WERI-Rb-1 (cell line): Measurements from ENCODE around the gene KRTAP22-2.

ENCODE experiments used
- DNase-seq: peaks from one replicate; pipeline ENCODE4 v3.0.0-alpha.2; 2020
- H3K27ac ChIP-seq: fragments of 250-450 bp; sonication (Bioruptor Pico); 2 replicates; pipeline ENCODE4 v1.5.1; 2020; ENCODE audit warnings: mild to moderate bottlenecking, moderate library complexity
- H3K27me3 ChIP-seq: fragments of 250-450 bp; sonication (Bioruptor Pico); 2 replicates; pipeline ENCODE4 v1.5.1; 2021; ENCODE audit warnings: mild to moderate bottlenecking, low read depth, moderate library complexity; ENCODE audit not compliant: insufficient read depth, severe bottlenecking
- H3K36me3 ChIP-seq: fragments of 250-450 bp; sonication (Bioruptor Pico); 2 replicates; pipeline ENCODE4 v1.5.1; 2020; ENCODE audit warnings: mild to moderate bottlenecking, moderate library complexity
- H3K4me3 ChIP-seq: 2 replicates; pipeline ENCODE4 v1.5.1; 2011; ENCODE audit warnings: low read depth, mild to moderate bottlenecking, control low read depth, low read length
- H3K9me3 ChIP-seq: fragments of 250-450 bp; sonication (Bioruptor Pico); 2 replicates; pipeline ENCODE4 v1.5.1; 2021; ENCODE audit warnings: mild to moderate bottlenecking, moderate library complexity; ENCODE audit not compliant: severe bottlenecking
- TF ChIP-seq, protein P1 (sequence below): IDR thresholded peaks from 2 replicates; pipeline ENCODE4 v1.5.1; 2011; ENCODE audit warnings: low read depth, mild to moderate bottlenecking, control low read depth, inconsistent platforms, low read length

The KRTAP22-2 gene

DNA sequence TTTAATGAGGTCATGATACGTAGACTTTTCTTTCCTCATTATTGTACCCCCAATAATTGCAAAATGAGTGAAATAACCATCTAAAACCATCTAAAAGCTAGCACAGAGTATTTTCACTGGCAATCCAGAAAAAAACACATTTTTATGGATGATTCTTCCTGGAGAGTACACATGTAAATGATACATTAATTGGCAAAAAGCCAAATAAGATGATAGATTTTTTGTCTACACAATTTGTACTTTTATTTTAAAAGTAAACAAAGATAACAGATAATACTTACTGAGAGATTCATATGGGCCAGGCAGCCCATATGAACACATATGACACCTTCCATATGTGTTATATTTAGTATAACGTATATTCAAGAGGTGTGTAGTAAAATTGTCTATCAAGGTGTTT is 26.6 kb downstream of the KRTAP22-2 start:
- no peak for DNase-seq
- H3K27ac ChIP-seq, result no peak overlapping the region

DNA sequence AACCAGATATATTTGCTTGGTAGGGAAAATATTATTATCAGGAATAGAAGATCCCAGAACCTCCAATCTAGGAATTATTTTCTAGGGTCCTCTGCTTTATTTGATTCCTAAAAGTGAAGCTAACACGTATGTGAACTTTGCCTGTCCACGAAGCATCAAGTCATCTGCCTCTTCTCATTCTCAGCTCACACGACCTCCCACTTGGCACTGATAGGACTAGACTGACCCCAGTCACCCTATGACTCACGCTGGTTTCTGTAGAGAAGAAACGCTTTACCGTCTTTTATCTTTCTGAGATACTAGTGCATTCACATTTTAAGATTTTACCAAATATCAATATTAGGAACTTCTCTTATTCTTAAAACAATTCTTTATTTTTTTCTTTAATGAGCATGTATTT is 27.1 kb downstream of the KRTAP22-2 start:
- H3K4me3 ChIP-seq, result no peak overlapping the region
- H3K9me3 ChIP-seq, result no peaks in the 10 kb centered on the region
- TF ChIP-seq, protein P1, sequence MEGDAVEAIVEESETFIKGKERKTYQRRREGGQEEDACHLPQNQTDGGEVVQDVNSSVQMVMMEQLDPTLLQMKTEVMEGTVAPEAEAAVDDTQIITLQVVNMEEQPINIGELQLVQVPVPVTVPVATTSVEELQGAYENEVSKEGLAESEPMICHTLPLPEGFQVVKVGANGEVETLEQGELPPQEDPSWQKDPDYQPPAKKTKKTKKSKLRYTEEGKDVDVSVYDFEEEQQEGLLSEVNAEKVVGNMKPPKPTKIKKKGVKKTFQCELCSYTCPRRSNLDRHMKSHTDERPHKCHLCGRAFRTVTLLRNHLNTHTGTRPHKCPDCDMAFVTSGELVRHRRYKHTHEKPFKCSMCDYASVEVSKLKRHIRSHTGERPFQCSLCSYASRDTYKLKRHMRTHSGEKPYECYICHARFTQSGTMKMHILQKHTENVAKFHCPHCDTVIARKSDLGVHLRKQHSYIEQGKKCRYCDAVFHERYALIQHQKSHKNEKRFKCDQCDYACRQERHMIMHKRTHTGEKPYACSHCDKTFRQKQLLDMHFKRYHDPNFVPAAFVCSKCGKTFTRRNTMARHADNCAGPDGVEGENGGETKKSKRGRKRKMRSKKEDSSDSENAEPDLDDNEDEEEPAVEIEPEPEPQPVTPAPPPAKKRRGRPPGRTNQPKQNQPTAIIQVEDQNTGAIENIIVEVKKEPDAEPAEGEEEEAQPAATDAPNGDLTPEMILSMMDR, result no peak
- H3K27ac ChIP-seq, result no peak overlapping the region
- H3K27me3 ChIP-seq, result peaks cover 65% of the 10 kb centered on the region
- H3K36me3 ChIP-seq, result no peaks in the 10 kb centered on the region
- DNase-seq, result no peak

More for the DNA sequence above, 26.6 kb downstream of the KRTAP22-2 start:
- TF ChIP-seq, protein P1, result no peak
- peaks cover 64% of the 10 kb centered on the region for H3K27me3 ChIP-seq
- H3K36me3 ChIP-seq, result no peaks in the 10 kb centered on the region
- no peak overlapping the region for H3K4me3 ChIP-seq
- no peaks in the 10 kb centered on the region for H3K9me3 ChIP-seq

DNA sequence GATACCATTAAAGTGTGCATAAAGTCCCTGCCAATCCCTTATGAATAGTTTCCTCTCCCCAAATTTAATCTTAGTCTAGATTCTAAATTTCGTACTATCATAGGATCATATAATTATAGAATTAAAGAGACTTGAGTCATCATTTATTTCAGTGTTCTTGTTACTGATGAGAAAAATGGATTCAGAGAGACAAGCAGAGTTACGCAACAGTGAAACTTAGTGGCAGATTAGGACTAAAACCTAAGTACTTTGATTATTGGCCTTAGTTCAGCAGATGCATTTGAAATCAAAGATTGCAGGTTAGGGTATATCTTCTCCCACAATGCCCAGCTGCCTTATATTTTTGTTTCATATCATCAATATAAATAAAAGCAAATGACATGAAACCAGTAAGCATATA is 28.2 kb downstream of the KRTAP22-2 start:
- no peak overlapping the region for H3K4me3 ChIP-seq
- no peaks in the 10 kb centered on the region for H3K9me3 ChIP-seq

DNA sequence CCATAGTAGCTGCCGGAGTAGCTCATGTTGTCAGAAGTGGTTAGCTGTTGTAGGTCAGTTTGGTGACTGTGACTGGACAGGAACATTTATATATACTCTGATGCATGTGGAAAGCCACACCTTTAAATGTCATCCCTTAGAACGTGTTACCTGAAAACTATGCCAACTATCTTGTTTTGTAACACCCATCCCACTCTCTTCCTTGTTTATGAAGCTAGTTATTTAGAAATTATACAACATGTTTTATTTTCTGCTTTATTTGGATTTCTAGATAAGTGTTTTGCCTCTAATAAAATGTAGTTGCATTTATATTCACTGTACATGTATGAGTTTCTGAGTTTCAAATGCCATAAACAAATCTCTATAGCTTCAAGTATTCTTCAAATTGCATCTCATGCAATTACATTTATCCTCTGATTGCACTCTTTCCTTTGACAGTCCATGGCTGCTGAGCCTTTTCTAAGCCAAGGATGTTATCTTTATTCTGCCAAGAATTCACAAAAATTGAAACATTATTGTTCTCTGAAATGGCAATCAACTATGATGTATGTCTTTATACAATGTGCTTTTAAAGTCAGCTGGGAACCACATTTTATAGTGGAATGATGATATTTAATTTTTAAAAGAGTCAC is 28.8 kb downstream of the KRTAP22-2 start, which contains the start of gene KRTAP19-7:
Gene KRTAP19-7, minus strand, starts transcription at position 51 of the 632 bp plus-strand sequence. Its CDS starts 25 bp downstream, at position 26.
- H3K36me3 ChIP-seq, result no peaks in the 10 kb centered on the region
- DNase-seq, result no peak
- TF ChIP-seq, protein P1, result no peak
- no peak within 1 kb of the TSS for H3K27ac ChIP-seq
- no peak within 1 kb of the TSS for H3K4me3 ChIP-seq
- H3K9me3 ChIP-seq, result no peaks in the 10 kb centered on the region
- H3K27me3 ChIP-seq, result peaks cover 58% of the 10 kb centered on the region

More for the DNA sequence above, 28.2 kb downstream of the KRTAP22-2 start:
- Histone ChIP-seq H3K27me3 (peaks cover 63% of the 10 kb centered on the region), H3K36me3 (no peaks in the 10 kb centered on the region), H3K27ac (no peak overlapping the region)
- DNase-seq, result no peak
- TF ChIP-seq, protein P1, result no peak

DNA sequence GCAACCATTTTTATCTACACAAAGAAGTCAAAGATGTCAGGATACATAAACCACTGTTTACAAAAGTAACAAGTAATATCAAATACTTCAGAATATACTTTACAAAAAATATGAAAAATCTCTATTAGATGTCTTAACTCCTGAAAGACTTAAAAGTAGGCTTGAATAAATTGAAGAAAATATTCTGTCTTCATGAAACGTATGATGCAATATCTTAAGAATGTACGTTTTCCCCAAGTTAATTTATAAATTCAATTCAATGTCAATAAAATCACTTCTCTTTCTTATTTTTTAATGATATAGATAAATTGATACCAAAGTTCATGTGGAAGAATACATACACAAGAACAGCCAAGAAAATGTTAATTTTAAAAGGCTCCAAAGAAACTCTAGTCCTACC is 35.1 kb downstream of the KRTAP22-2 start:
- Histone ChIP-seq H3K27ac (no peak overlapping the region), H3K4me3 (no peak overlapping the region), H3K9me3 (no peaks in the 10 kb centered on the region), H3K36me3 (no peaks in the 10 kb centered on the region), H3K27me3 (peaks cover 57% of the 10 kb centered on the region)
- TF ChIP-seq, protein P1, result no peak
- no peak for DNase-seq

DNA sequence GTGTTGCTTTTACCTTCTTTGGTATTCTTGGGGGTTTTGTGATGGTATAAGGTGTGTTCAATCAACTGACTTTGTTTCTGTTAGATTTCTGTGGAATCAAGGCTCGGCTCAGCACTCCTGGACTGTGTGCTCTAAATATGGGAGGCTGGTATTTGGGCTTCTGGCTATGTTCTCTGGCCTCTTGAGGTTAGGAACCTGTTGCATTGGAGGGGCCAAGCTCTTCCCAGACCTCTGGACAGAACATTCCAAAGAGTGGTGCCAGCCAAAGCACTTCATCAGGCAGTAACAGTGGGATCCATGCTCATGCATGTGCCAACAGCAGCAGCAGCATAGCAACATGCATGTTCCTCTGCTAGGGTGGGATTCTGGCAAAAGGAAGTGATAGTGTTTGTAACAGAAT is 37.4 kb downstream of the KRTAP22-2 start:
- Histone ChIP-seq H3K36me3 (no peaks in the 10 kb centered on the region), H3K9me3 (no peaks in the 10 kb centered on the region), H3K27me3 (peaks cover 55% of the 10 kb centered on the region), H3K27ac (no peak overlapping the region), H3K4me3 (no peak overlapping the region)
- TF ChIP-seq, protein P1, result no peak
- no peak for DNase-seq
